Retina (tissue), 1 donor: ENCODE results near the gene PRKRA.
A peak's percentile ranks its signal among the peaks of the same experiment; 100 is the strongest.
"Not testable (repeated sequence)": the region's sequence is repeated elsewhere in the genome, so short reads cannot be mapped to it uniquely, and the experiment has no call there.

Experiments used
- DNase-seq: peaks from one replicate; pipeline ENCODE4 v3.0.0-alpha.2; 2016

The PRKRA gene

GRCh38 chr2:178450774-178451525 lies at the start of gene PRKRA, which contains the start of gene PJVK:
Gene PRKRA, minus strand, starts transcription at chr2:178451175. Its CDS starts 145 bp downstream, at chr2:178451030.
Gene PJVK, plus strand, starts transcription at chr2:178451378. Its CDS starts 2,032 bp downstream, at chr2:178453410.
- peak; percentile 99 for DNase-seq

GRCh38 chr2:178499640-178500039 lies 48.7 kb upstream of the PRKRA start:
- DNase-seq = no peak

GRCh38 chr2:178498137-178498536 lies 47.2 kb upstream of the PRKRA start:
- no peak for DNase-seq

GRCh38 chr2:178496049-178496448 lies 45.1 kb upstream of the PRKRA start:
- no peak for DNase-seq

GRCh38 chr2:178491612-178492011 lies 40.6 kb upstream of the PRKRA start:
- no peak for DNase-seq

- DNase-seq = no peak
Observed at GRCh38 chr2:178485356-178485755, 34.4 kb upstream of the PRKRA start.

- DNase-seq = no peak
Observed at GRCh38 chr2:178484245-178485041, 33.5 kb upstream of the PRKRA start.

GRCh38 chr2:178482437-178482836 lies 31.5 kb upstream of the PRKRA start:
- no peak for DNase-seq

GRCh38 chr2:178480227-178481181 lies 29.5 kb upstream of the PRKRA start, which contains the start of gene PLEKHA3:
Gene PLEKHA3, plus strand, starts transcription at chr2:178480457. Its CDS starts 413 bp downstream, at chr2:178480870.
- DNase-seq = peak; percentile 95

- DNase-seq = no peak
Observed at GRCh38 chr2:178479758-178480226, 28.8 kb upstream of the PRKRA start.

GRCh38 chr2:178479275-178479616 lies 28.3 kb upstream of the PRKRA start:
- no peak for DNase-seq

- DNase-seq = peak; percentile 97
Observed at GRCh38 chr2:178478439-178479274, 27.7 kb upstream of the PRKRA start, which contains the start of gene FKBP7. Gene FKBP7, minus strand, starts transcription at chr2:178478600. Its CDS starts 101 bp downstream, at chr2:178478499.

GRCh38 chr2:178478130-178478438 lies 27.1 kb upstream of the PRKRA start:
- DNase-seq = no peak

GRCh38 chr2:178477443-178478129 lies 26.6 kb upstream of the PRKRA start:
- DNase-seq = no peak

- no peak for DNase-seq
Observed at GRCh38 chr2:178476477-178476876, 25.5 kb upstream of the PRKRA start.

GRCh38 chr2:178474560-178474959 lies 23.6 kb upstream of the PRKRA start:
- DNase-seq = no peak

GRCh38 chr2:178473931-178474330 lies 23.0 kb upstream of the PRKRA start:
- DNase-seq = no peak

GRCh38 chr2:178473373-178473772 lies 22.4 kb upstream of the PRKRA start:
- DNase-seq = no peak

- DNase-seq = not testable (repeated sequence)
Observed at GRCh38 chr2:178471313-178471712, 20.3 kb upstream of the PRKRA start.

GRCh38 chr2:178469219-178469849 lies 18.4 kb upstream of the PRKRA start:
- no peak for DNase-seq
